A549 (cell line): ENCODE measurements around the gene CERS6. TPM values are rescaled to one million over a fixed set of nuclear protein-coding genes. Genes with fewer than 3 reads are reported as not detected.

Experiments used
- ATAC-seq, 2 experiments: fragments of 200-7000 bp in 1 of 2; fragments of >200 bp in 1 of 2; cut with Nextera tagmentation in 1 of 2; cut with Tn5 transposase in 1 of 2; 3 replicates each; pipeline versions ENCODE4 v1.8.0 to v1.9.1; 2018 to 2020; ENCODE audit warnings: mild to moderate bottlenecking in 1 of 2, moderate library complexity in 1 of 2
- CTCF ChIA-PET: fragments of 300-600 bp; sonication (Branson Sonifier 250); formaldehyde crosslinking; extraction: SDS; loops from one replicate; lab custom pipeline; 2021; ENCODE audit warnings: antibody characterized with exemption, inconsistent platforms; lab: Yijun Ruan, JAX
- POLR2A ChIA-PET: fragments of 350-600 bp; formaldehyde crosslinking; extraction: SDS; loops from one replicate; lab custom pipeline; 2021; ENCODE audit warnings: antibody characterized with exemption, inconsistent platforms; lab: Yijun Ruan, JAX
- DNase-seq, 2 experiments: peaks; one replicate each; pipeline versions ENCODE4 v3.0.0 to v3.0.0-alpha.2; 2011 to 2016; ENCODE audit warnings: low read depth in 1 of 2, low spot score in 1 of 2
- FAIRE-seq: peaks from 2 replicates; lab custom pipeline; 2011; peaks lifted over from hg19 to GRCh38; lab: Jason Lieb, UNC
- H3K27ac ChIP-seq, 2 experiments: fragments of >200 bp; sonication (Bioruptor Twin); formaldehyde crosslinking; 3 replicates each; pipeline ENCODE4 v1.5.1; 2016 to 2017
- H3K4me1 ChIP-seq: fragments of >200 bp; sonication (Bioruptor Twin); formaldehyde crosslinking; 3 replicates; pipeline ENCODE4 v1.6.1; 2016
- H3K4me2 ChIP-seq: fragments of >200 bp; sonication (Bioruptor Twin); formaldehyde crosslinking; 3 replicates; pipeline ENCODE4 v1.6.1; 2016
- H3K4me3 ChIP-seq: fragments of >200 bp; sonication (Bioruptor Twin); formaldehyde crosslinking; 3 replicates; pipeline ENCODE4 v1.5.1; 2016
- H3K9me3 ChIP-seq: fragments of >200 bp; sonication (Bioruptor Twin); formaldehyde crosslinking; 3 replicates; pipeline ENCODE4 v1.6.1; 2016
- CEBPB ChIP-seq, 2 experiments: fragments of >200 bp in 1 of 2; sonication (Bioruptor Twin) in 1 of 2; formaldehyde crosslinking in 1 of 2; IDR thresholded peaks; 2 replicates each; pipeline ENCODE4 v1.6.1; 2012 to 2016
- CHD2 ChIP-seq: fragments of 150-350 bp; IDR thresholded peaks from 2 replicates; pipeline ENCODE4 v1.6.1; 2014; ENCODE audit warnings: low read length; ENCODE audit not compliant: partially characterized antibody
- EHF ChIP-seq: fragments of 250-450 bp; sonication (Bioruptor Pico); IDR thresholded peaks from 2 replicates; pipeline ENCODE4 v1.5.0; 2020; ENCODE audit warnings: mild to moderate bottlenecking
- GATA3 ChIP-seq: IDR thresholded peaks from 2 replicates; pipeline ENCODE4 v1.6.1; 2012; ENCODE audit warnings: borderline replicate concordance
- HDAC2 ChIP-seq: fragments of 200-600 bp; sonication (generic); IDR thresholded peaks from 2 replicates; pipeline ENCODE4 v1.6.1; 2016
- HOXA7 ChIP-seq: fragments of 250-450 bp; sonication (Bioruptor Pico); IDR thresholded peaks from 2 replicates; pipeline ENCODE4 v1.5.0; 2020; ENCODE audit warnings: mild to moderate bottlenecking, moderate library complexity
- HOXB13 ChIP-seq: fragments of 250-450 bp; sonication (Bioruptor Pico); IDR thresholded peaks from 2 replicates; pipeline ENCODE4 v1.5.0; 2020; ENCODE audit warnings: low read depth, mild to moderate bottlenecking, moderate library complexity
- JUN ChIP-seq, 2 experiments: fragments of >200 bp; sonication (Bioruptor Twin); formaldehyde crosslinking; IDR thresholded peaks; 2 replicates in 1 of 2; 3 replicates in 1 of 2; pipeline ENCODE4 v1.6.1; 2016 to 2017
- JUNB ChIP-seq: fragments of >200 bp; sonication (Bioruptor Twin); formaldehyde crosslinking; IDR thresholded peaks from 2 replicates; pipeline ENCODE4 v1.6.1; 2016
- MAFK ChIP-seq: fragments of 450-650 bp; IDR thresholded peaks from 2 replicates; pipeline ENCODE4 v1.6.1; 2014; ENCODE audit not compliant: partially characterized antibody
- MYC ChIP-seq: IDR thresholded peaks from 2 replicates; pipeline ENCODE4 v1.6.1; 2012; ENCODE audit warnings: mild to moderate bottlenecking, inconsistent platforms, low read length, improper control_type of control experiment, borderline replicate concordance
- NR3C1 ChIP-seq: fragments of >200 bp; sonication (Bioruptor Twin); formaldehyde crosslinking; IDR thresholded peaks from 3 replicates; pipeline ENCODE4 v1.6.1; 2017
- POLR2A ChIP-seq: IDR thresholded peaks from 2 replicates; pipeline ENCODE4 v1.6.1; 2012; ENCODE audit warnings: mild to moderate bottlenecking, low read length
- RAD21 ChIP-seq, 2 experiments: fragments of >200 bp in 1 of 2; sonication (Bioruptor Twin) in 1 of 2; formaldehyde crosslinking in 1 of 2; IDR thresholded peaks in 1 of 2; conservative IDR thresholded peaks in 1 of 2; 2 replicates in 1 of 2; 3 replicates in 1 of 2; pipeline ENCODE4 v1.6.1; 2012 to 2018; ENCODE audit warnings: inconsistent platforms in 1 of 2
- RFX5 ChIP-seq: fragments of 450-650 bp; IDR thresholded peaks from 2 replicates; pipeline ENCODE4 v1.7.1; 2014; ENCODE audit warnings: antibody characterized with exemption, mild to moderate bottlenecking, moderate library complexity
- TFCP2L1 ChIP-seq: fragments of 250-450 bp; sonication (Bioruptor Pico); IDR thresholded peaks from 2 replicates; pipeline ENCODE4 v1.5.0; 2021; ENCODE audit warnings: mild to moderate bottlenecking
- WGBS: methylation state at CpG from one replicate; pipeline ENCODE4 v1.1.6; 2017; ENCODE audit errors: missing lambda C conversion rate; 5-methylcytosine and 5-hydroxymethylcytosine counted together
- polyA plus RNA-seq, 4 experiments: library from polyadenylated mRNA; depleted of rRNA in 3 of 4; stranded (reverse); fragments of >200 nt; fragmentation: RNase III in 1 of 4; extraction: RNeasy Plus Mini Kit Qiagen cat#74134 plus additional on column Dnase treatment in 1 of 4; gene quantifications; 2 replicates in 3 of 4; 3 replicates in 1 of 4; pipeline ENCODE4 v1.2.3, GENCODE V29; 2011 to 2017
- TF ChIP-seq, protein P1 (sequence below): IDR thresholded peaks from 2 replicates; pipeline ENCODE4 v1.6.1; 2012; ENCODE audit warnings: low read depth, borderline replicate concordance
- TF ChIP-seq, protein P2 (sequence below): fragments of 250-450 bp; sonication (Bioruptor Pico); IDR thresholded peaks from 2 replicates; pipeline ENCODE4 v1.5.0; 2021; ENCODE audit warnings: mild to moderate bottlenecking, moderate library complexity, borderline replicate concordance
- TF ChIP-seq, protein P3 (sequence below): fragments of 200-600 bp; sonication (generic); IDR thresholded peaks from 2 replicates; pipeline ENCODE4 v1.6.1; 2016; ENCODE audit warnings: antibody characterized with exemption, mild to moderate bottlenecking, moderate library complexity
- TF ChIP-seq, protein P4 (sequence below): fragments of 150-350 bp; IDR thresholded peaks from 2 replicates; pipeline ENCODE4 v1.6.1; 2014; ENCODE audit warnings: low read depth, mild to moderate bottlenecking, low read length
- TF ChIP-seq, protein P5 (sequence below): fragments of >200 bp; sonication (Bioruptor Twin); formaldehyde crosslinking; IDR thresholded peaks from 2 replicates; pipeline ENCODE4 v1.6.1; 2016
- TF ChIP-seq, protein P6 (sequence below): fragments of 250-450 bp; sonication (Bioruptor Pico); IDR thresholded peaks from 2 replicates; pipeline ENCODE4 v1.5.0; 2020; ENCODE audit warnings: low read depth, mild to moderate bottlenecking, moderate library complexity

The CERS6 gene
- polyA plus RNA-seq, 2 of the 4 experiments (the other 2 are of a cell fraction), result 12.0 to 16.9 TPM

DNA sequence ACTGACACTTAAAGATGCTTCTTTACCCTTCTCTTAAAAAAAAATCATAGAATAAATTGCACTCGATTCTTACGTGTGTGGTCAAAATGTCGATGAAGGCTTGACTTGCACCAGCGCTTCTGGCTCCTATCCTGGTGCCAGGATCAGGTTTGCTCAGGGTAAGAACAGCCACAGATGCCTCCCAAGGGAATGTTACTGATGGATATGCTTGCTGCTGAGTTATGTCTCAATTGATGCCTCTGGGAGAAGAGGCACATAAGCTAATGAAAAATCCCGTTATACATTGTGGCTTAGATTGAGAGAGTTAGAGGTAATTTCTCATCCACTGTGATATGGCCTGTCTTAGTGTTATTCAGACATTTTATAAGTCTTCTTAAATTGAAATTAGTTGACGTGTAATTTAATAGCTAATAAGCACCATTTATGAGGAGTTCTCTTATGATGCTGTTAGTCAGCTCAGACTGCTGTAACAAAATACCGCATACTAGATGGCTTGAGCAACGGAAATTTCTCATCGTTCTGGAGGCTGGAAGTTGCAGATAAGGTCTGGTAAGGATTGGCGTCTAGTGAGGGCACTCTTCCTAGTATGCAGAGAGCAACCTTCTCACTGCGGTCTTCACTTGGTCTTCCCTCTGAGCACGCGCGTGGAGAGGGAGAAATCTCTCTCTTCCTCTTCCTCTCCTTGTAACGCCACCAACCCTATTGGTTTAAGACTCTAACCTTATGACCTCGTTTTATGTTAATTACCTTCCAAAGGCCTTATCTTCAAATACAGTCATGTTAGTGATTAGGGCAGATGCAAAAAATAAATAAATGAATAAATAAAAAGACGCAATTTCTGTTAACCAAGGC is 229.8 kb downstream of the CERS6 start:
- ChIA-PET POLR2A (no interaction called here), CTCF (interaction anchor here (4.1 kb wide), 1 partner anchor 338 kb away, joined by 29 read pairs; no protein-coding TSS in a partner anchor)
- 93% methylated on average over 17 of the region's 17 CpGs for WGBS
- no peak overlapping the region for H3K4me3 ChIP-seq
- DNase-seq (no peak), ATAC-seq (no peak)
- H3K4me2 ChIP-seq, result no peak overlapping the region
- no peak overlapping the region for H3K27ac ChIP-seq
- no peaks in the 10 kb centered on the region for H3K9me3 ChIP-seq
- TF ChIP-seq MAFK (no peak), GATA3 (no peak), JUN (IDR thresholded peaks at IDR 0.05) (no peak), RAD21 (conservative IDR thresholded peaks at IDR 0.05 in 1 of 2, IDR thresholded peaks at IDR 0.05 in 1 of 2) (no peak), HDAC2 (no peak), JUNB (no peak), MYC (no peak), POLR2A (no peak), CHD2 (no peak), TFCP2L1 (CRISPR knock-in tag) (no peak), NR3C1 (no peak), RFX5 (no peak)
- TF ChIP-seq, protein P1, sequence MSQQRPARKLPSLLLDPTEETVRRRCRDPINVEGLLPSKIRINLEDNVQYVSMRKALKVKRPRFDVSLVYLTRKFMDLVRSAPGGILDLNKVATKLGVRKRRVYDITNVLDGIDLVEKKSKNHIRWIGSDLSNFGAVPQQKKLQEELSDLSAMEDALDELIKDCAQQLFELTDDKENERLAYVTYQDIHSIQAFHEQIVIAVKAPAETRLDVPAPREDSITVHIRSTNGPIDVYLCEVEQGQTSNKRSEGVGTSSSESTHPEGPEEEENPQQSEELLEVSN, result no peak
- TF ChIP-seq, protein P2, sequence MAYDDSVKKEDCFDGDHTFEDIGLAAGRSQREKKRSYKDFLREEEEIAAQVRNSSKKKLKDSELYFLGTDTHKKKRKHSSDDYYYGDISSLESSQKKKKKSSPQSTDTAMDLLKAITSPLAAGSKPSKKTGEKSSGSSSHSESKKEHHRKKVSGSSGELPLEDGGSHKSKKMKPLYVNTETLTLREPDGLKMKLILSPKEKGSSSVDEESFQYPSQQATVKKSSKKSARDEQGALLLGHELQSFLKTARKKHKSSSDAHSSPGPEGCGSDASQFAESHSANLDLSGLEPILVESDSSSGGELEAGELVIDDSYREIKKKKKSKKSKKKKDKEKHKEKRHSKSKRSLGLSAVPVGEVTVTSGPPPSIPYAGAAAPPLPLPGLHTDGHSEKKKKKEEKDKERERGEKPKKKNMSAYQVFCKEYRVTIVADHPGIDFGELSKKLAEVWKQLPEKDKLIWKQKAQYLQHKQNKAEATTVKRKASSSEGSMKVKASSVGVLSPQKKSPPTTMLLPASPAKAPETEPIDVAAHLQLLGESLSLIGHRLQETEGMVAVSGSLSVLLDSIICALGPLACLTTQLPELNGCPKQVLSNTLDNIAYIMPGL, result no peak
- TF ChIP-seq, protein P3, sequence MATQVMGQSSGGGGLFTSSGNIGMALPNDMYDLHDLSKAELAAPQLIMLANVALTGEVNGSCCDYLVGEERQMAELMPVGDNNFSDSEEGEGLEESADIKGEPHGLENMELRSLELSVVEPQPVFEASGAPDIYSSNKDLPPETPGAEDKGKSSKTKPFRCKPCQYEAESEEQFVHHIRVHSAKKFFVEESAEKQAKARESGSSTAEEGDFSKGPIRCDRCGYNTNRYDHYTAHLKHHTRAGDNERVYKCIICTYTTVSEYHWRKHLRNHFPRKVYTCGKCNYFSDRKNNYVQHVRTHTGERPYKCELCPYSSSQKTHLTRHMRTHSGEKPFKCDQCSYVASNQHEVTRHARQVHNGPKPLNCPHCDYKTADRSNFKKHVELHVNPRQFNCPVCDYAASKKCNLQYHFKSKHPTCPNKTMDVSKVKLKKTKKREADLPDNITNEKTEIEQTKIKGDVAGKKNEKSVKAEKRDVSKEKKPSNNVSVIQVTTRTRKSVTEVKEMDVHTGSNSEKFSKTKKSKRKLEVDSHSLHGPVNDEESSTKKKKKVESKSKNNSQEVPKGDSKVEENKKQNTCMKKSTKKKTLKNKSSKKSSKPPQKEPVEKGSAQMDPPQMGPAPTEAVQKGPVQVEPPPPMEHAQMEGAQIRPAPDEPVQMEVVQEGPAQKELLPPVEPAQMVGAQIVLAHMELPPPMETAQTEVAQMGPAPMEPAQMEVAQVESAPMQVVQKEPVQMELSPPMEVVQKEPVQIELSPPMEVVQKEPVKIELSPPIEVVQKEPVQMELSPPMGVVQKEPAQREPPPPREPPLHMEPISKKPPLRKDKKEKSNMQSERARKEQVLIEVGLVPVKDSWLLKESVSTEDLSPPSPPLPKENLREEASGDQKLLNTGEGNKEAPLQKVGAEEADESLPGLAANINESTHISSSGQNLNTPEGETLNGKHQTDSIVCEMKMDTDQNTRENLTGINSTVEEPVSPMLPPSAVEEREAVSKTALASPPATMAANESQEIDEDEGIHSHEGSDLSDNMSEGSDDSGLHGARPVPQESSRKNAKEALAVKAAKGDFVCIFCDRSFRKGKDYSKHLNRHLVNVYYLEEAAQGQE, result no peak
- TF ChIP-seq, protein P4, sequence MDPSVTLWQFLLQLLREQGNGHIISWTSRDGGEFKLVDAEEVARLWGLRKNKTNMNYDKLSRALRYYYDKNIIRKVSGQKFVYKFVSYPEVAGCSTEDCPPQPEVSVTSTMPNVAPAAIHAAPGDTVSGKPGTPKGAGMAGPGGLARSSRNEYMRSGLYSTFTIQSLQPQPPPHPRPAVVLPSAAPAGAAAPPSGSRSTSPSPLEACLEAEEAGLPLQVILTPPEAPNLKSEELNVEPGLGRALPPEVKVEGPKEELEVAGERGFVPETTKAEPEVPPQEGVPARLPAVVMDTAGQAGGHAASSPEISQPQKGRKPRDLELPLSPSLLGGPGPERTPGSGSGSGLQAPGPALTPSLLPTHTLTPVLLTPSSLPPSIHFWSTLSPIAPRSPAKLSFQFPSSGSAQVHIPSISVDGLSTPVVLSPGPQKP, result no peak
- TF ChIP-seq, protein P5, sequence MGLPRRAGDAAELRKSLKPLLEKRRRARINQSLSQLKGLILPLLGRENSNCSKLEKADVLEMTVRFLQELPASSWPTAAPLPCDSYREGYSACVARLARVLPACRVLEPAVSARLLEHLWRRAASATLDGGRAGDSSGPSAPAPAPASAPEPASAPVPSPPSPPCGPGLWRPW, result no peak
- TF ChIP-seq, all 56 proteins: peak for 0
- H3K4me1 ChIP-seq, result no peaks in the 10 kb centered on the region
- no peak for FAIRE-seq

DNA sequence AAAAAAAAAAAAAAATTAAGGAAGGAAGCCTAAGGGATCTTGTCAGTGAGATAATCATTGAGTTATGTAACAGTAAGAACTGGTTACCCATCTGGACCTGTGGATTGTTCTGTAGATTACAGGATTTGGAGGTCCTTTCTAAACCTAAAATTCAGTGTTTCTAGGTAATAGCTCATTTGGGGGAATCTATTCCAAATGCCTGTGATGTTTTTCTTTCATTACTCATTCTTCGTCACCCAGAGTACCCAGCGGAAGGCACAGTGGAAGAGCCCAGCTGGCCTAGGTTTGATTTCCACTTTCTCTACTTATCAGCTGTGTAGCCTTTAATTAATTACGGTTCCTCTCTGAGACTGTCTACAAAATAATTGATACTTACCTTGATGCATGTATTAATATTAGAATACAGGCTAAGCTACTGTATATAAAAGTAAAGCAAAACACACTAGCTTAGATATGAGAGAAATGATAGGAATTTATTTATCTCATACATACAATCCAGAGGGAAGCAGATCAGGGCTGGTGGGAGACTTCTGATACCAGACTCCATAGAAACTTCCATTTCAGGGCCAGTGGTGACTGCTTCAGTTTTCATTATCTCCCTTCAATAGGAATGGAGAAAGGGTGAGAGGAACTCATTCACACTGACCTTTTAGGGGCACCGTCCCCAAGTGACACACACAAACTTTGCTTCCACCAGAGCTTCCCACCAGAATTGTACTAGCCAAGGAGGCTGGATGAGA is 230.6 kb downstream of the CERS6 start:
- CTCF ChIA-PET, result interaction anchor here (0.6 to 4.1 kb wide), 9 partner anchors 11 to 360 kb away, joined by 3 to 29 read pairs (median 3); no protein-coding TSS in a partner anchor
- POLR2A ChIA-PET, result no interaction called here

More for the DNA sequence above, 230.6 kb downstream of the CERS6 start:
- 97% methylated on average over 4 of the region's 4 CpGs for WGBS
- Histone ChIP-seq H3K4me3 (no peak overlapping the region), H3K4me1 (no peaks in the 10 kb centered on the region), H3K9me3 (no peaks in the 10 kb centered on the region), H3K27ac (no peak overlapping the region), H3K4me2 (no peak overlapping the region)
- FAIRE-seq (no peak), DNase-seq (no peak), ATAC-seq (no peak)
- TF ChIP-seq, protein P3, result no peak
- no peak for TF ChIP-seq TFCP2L1 (CRISPR knock-in tag)
- TF ChIP-seq CEBPB (IDR thresholded peaks at IDR 0.05), result no peak
- no peak for TF ChIP-seq HOXB13 (CRISPR knock-in tag)
- TF ChIP-seq EHF (CRISPR knock-in tag), result no peak
- TF ChIP-seq, protein P6, sequence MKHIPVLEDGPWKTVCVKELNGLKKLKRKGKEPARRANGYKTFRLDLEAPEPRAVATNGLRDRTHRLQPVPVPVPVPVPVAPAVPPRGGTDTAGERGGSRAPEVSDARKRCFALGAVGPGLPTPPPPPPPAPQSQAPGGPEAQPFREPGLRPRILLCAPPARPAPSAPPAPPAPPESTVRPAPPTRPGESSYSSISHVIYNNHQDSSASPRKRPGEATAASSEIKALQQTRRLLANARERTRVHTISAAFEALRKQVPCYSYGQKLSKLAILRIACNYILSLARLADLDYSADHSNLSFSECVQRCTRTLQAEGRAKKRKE (CRISPR knock-in tag), result no peak
- TF ChIP-seq HOXA7 (CRISPR knock-in tag), result no peak
